ENCODE data around the gene FIGLA. TPM values are rescaled to one million over a fixed set of nuclear protein-coding genes. Genes with fewer than 3 reads are reported as not detected.
A peak's percentile ranks its signal among the peaks of the same experiment; 100 is the strongest.

Gene FIGLA, protein sequence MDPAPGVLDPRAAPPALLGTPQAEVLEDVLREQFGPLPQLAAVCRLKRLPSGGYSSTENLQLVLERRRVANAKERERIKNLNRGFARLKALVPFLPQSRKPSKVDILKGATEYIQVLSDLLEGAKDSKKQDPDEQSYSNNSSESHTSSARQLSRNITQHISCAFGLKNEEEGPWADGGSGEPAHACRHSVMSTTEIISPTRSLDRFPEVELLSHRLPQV
- not detected in 2 replicates for total RNA-seq (2021; fragmentation: NEBNext Ultra II Directional; extraction: Animal tissue kit (Norgen Biotek cat#: 25700))
- not detected in 2 replicates for polyA plus RNA-seq (2011; rRNA removed)
- not detected for polyA plus RNA-seq (2011; cell fraction: cytosol; rRNA removed)
- not detected for polyA plus RNA-seq (2011; cell fraction: nucleus; rRNA removed)
- not detected in 4 replicates for polyA plus RNA-seq (2012, experiment 1 of 2)
- not detected for polyA plus RNA-seq (2012, experiment 2 of 2)
- not detected for polyA plus RNA-seq (2013, experiment 1 of 2)
- not detected for polyA plus RNA-seq (2013, experiment 2 of 2)
- polyA minus RNA-seq (2011; rRNA and poly(A)+ RNA removed): not detected in 2 replicates
- polyA minus RNA-seq (2011; cell fraction: cytosol; rRNA and poly(A)+ RNA removed): not detected
- polyA minus RNA-seq (2011; cell fraction: nucleus; rRNA and poly(A)+ RNA removed): not detected
- long read RNA-seq, experiment 1: 0 reads
- long read RNA-seq, experiment 2: 0 reads

DNA sequence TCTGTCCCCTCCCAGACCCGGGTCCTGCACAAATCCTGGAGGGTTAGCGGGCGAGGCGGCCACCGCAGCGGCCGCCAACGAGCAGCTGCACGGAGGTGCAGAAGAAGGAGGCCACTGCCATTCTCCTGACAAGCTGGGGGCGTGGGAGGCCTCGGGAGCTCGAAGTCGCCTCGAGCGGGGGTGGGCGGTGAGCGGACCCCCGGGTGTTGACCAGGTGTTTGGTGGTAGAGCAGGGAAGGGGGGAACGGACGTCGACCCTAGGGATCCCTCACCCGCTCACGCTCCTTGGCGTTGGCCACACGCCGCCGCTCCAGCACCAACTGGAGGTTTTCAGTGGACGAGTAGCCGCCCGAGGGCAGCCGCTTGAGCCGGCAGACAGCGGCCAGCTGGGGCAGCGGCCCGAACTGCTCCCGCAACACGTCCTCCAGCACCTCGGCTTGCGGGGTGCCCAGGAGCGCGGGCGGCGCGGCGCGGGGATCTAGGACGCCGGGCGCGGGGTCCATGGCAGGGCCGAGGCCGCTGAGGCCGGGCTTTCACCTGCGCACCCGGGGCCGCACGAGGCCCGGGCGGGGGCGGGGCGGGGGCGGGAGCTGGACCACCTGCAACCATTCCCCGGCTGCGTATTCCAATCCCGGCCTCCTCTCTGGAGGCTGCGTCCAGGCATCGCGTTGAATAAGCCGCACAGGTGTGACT lies at the start of gene FIGLA:
Gene FIGLA, minus strand, starts transcription at position 508 of the 693 bp plus-strand sequence. Its CDS starts 5 bp downstream, at position 503.
- Histone ChIP-seq H3K4me1 (replicated peaks in 1 of 4; ENCODE audit: control insufficient read depth in 3 of 4, insufficient read depth in 4 of 4, low read length in 3 of 4) (peaks cover 0 to 3% (median 0%) of the 10 kb centered on the region in 4 experiments; a peak in 1 of 7 replicates), H2AK5ac (ENCODE audit: low read depth, low read length) (no peak within 1 kb of the TSS), H3K9me3 (ENCODE audit: insufficient read depth in 2 of 2, low read depth in 1 of 2, low read length in 1 of 2) (no peaks in the 10 kb centered on the region; a peak in 1 of 4 replicates), H3K79me1 (ENCODE audit: low read depth, low read length) (no peaks in the 10 kb centered on the region), H3K27me3 (replicated peaks in 1 of 4; ENCODE audit: control insufficient read depth in 3 of 4, extremely low read depth in 1 of 4, insufficient read depth in 3 of 4, low read length in 3 of 4) (peaks cover 35 to 58% (median 42%) of the 10 kb centered on the region in 4 experiments), H3K36me3 (ENCODE audit: control insufficient read depth in 2 of 4, insufficient read depth in 4 of 4, low read length in 3 of 4) (no peaks in the 10 kb centered on the region), H2AFZ (ENCODE audit: low read length) (0 out of 2 replicates have a peak within 1 kb of the TSS, but pooled peaks have one; percentile 13), H3K4me3 (ENCODE audit: extremely low read depth in 1 of 4, insufficient read depth in 2 of 4, low read depth in 3 of 4, low read length in 4 of 4) (peak within 1 kb of the TSS in 3 of 4 experiments; percentile 15 to 54 (median 19)), H3K27ac (ENCODE audit: low read depth, low read length) (no peak within 1 kb of the TSS), H2BK12ac (ENCODE audit: low read depth, low read length) (no peak within 1 kb of the TSS), H2BK5ac (ENCODE audit: low read depth, low read length) (no peak within 1 kb of the TSS), H2BK15ac (ENCODE audit: low read length) (no peak within 1 kb of the TSS), H3K23ac (ENCODE audit: insufficient read length) (no peak within 1 kb of the TSS), H4K20me1 (replicated peaks in 1 of 2; ENCODE audit: control insufficient read depth in 1 of 2, insufficient read depth in 2 of 2, low read length in 2 of 2) (no peaks in the 10 kb centered on the region), H4K91ac (replicated peaks; ENCODE audit: insufficient read length, low read length) (no peak within 1 kb of the TSS), H3K4ac (replicated peaks; ENCODE audit: insufficient read length, low read depth, low read length) (no peak within 1 kb of the TSS), H3K79me2 (ENCODE audit: control insufficient read depth in 1 of 2, insufficient read depth in 2 of 2, low read length in 2 of 2) (no peaks in the 10 kb centered on the region), H4K5ac (ENCODE audit: insufficient read length, low read depth, low read length) (no peak within 1 kb of the TSS), H2BK20ac (ENCODE audit: low read length) (no peak within 1 kb of the TSS), H3K23me2 (ENCODE audit: low read depth, low read length) (no peaks in the 10 kb centered on the region; the same call in 1 of the 2 replicates), H3K18ac (ENCODE audit: extremely low read depth, low read length) (no peak within 1 kb of the TSS), H3K14ac (ENCODE audit: insufficient read length) (no peak within 1 kb of the TSS), H3K4me2 (ENCODE audit: insufficient read depth in 1 of 2, low read depth in 2 of 2, low read length in 2 of 2) (peak within 1 kb of the TSS; percentile 41 to 77), H4K8ac (ENCODE audit: extremely low read depth, insufficient read depth, low read length) (no peak within 1 kb of the TSS; the same call in 1 of the 2 replicates), H3K56ac (replicated peaks; ENCODE audit: insufficient read length, low read depth, low read length) (no peak within 1 kb of the TSS), H2BK120ac (replicated peaks; ENCODE audit: low read depth, low read length) (no peak within 1 kb of the TSS), H3K9ac (replicated peaks in 1 of 4; ENCODE audit: extremely low read depth in 1 of 4, low read depth in 3 of 4, low read length in 3 of 4) (no peak within 1 kb of the TSS)
- ChIA-PET CTCF (ENCODE audit: partially characterized antibody) (interaction anchor here (0.8 to 13.4 kb wide), 33 partner anchors 9 to 194 kb away, joined by 3 to 117 read pairs (median 5); partner anchors contain the start of genes ADD2 and ATP6V1B1), POLR2A (ENCODE audit: partially characterized antibody) (interaction anchor here (1.5 kb wide), 1 partner anchor 21 kb away, joined by 4 read pairs; no protein-coding TSS in a partner anchor)
- no peak for FAIRE-seq
- WGBS, 2 experiments (ENCODE audit: extremely low coverage in 1 of 2, insufficient coverage in 1 of 2, insufficient read length in 1 of 2, insufficient replicate concordance in 2 of 2, low coverage in 1 of 2, low lambda C conversion rate in 2 of 2, missing lambda C conversion rate in 1 of 2): 5% methylated on average over 38 of the region's 69 CpGs; no CpG with 5 or more reads in 1 of the 2 experiments
- peak in 1 of 2 experiments; percentile 81 for DNase-seq (ENCODE audit: low read depth in 1 of 2, low spot score in 2 of 2)
- TF ChIP-seq EZH2 (IDR thresholded peaks at IDR 0.05; ENCODE audit: low read depth, low read length, severe bottlenecking) (peak; percentile 97), JUN (IDR thresholded peaks at IDR 0.05; ENCODE audit: low read depth, low read length) (no peak), KDM1A (IDR thresholded peaks at IDR 0.05; ENCODE audit: borderline replicate concordance, low read length) (no peak), EGR1 (IDR thresholded peaks at IDR 0.05; ENCODE audit: borderline replicate concordance, low read depth, low read length) (peak; percentile 17; the same call in 1 of the 2 replicates), SUZ12 (IDR thresholded peaks at IDR 0.05; ENCODE audit: low read length) (peak; percentile 97), RNF2 (IDR thresholded peaks at IDR 0.05; ENCODE audit: borderline replicate concordance, low read depth, low read length, missing control alignments, poor library complexity, severe bottlenecking) (peak; percentile 80)
- TF ChIP-seq, protein P1, sequence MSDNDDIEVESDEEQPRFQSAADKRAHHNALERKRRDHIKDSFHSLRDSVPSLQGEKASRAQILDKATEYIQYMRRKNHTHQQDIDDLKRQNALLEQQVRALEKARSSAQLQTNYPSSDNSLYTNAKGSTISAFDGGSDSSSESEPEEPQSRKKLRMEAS (IDR thresholded peaks at IDR 0.05): peak; percentile 31
